HEK293T (cell line): ENCODE results near the gene DNAJC25.
A peak's percentile ranks its signal among the peaks of the same experiment; 100 is the strongest.

Source experiments
- CTCF ChIA-PET: fragments of 350-600 bp; formaldehyde crosslinking; extraction: SDS; loops from one replicate; lab custom pipeline; 2021; ENCODE audit warnings: antibody characterized with exemption, inconsistent platforms; lab: Yijun Ruan, JAX
- POLR2A ChIA-PET: fragments of 350-600 bp; formaldehyde crosslinking; extraction: SDS; loops from one replicate; lab custom pipeline; 2020; ENCODE audit warnings: antibody characterized with exemption, inconsistent platforms; lab: Yijun Ruan, JAX
- DNase-seq: peaks from one replicate; pipeline ENCODE4 v3.0.0; 2012; ENCODE audit warnings: mixed read lengths; ENCODE audit errors: extremely low spot score
- ARNT ChIP-seq: fragments of 450-650 bp; IDR thresholded peaks from 2 replicates; pipeline ENCODE4 v1.6.1; 2017; ENCODE audit warnings: mild to moderate bottlenecking
- BHLHE40 ChIP-seq: fragments of 450-650 bp; IDR thresholded peaks from 2 replicates; pipeline ENCODE4 v1.6.1; 2016; ENCODE audit warnings: mild to moderate bottlenecking, moderate library complexity, borderline replicate concordance
- CTBP1 ChIP-seq: fragments of 450-650 bp; IDR thresholded peaks from 2 replicates; pipeline ENCODE4 v1.6.1; 2016; ENCODE audit warnings: borderline replicate concordance
- ELF4 ChIP-seq: fragments of 450-650 bp; IDR thresholded peaks from 2 replicates; pipeline ENCODE4 v1.6.1; 2017; ENCODE audit warnings: antibody characterized with exemption
- FOXA1 ChIP-seq: fragments of 450-650 bp; IDR thresholded peaks from 2 replicates; pipeline ENCODE4 v1.6.1; 2016; ENCODE audit warnings: mild to moderate bottlenecking
- FOXK2 ChIP-seq: fragments of 450-650 bp; IDR thresholded peaks from 2 replicates; pipeline ENCODE4 v1.6.1; 2016; ENCODE audit warnings: mild to moderate bottlenecking
- FOXM1 ChIP-seq: fragments of 450-650 bp; IDR thresholded peaks from 2 replicates; pipeline ENCODE4 v1.6.1; 2017; ENCODE audit warnings: mild to moderate bottlenecking, borderline replicate concordance
- HDGF ChIP-seq: fragments of 450-650 bp; IDR thresholded peaks from 2 replicates; pipeline ENCODE4 v1.6.1; 2017; ENCODE audit warnings: antibody characterized with exemption, borderline replicate concordance
- L3MBTL2 ChIP-seq: fragments of 450-650 bp; conservative IDR thresholded peaks from 2 replicates; pipeline ENCODE4 v1.6.1; 2016; ENCODE audit warnings: mild to moderate bottlenecking
- LEF1 ChIP-seq: fragments of 450-650 bp; IDR thresholded peaks from 2 replicates; pipeline ENCODE4 v1.6.1; 2017; ENCODE audit warnings: mild to moderate bottlenecking, borderline replicate concordance
- NFRKB ChIP-seq: fragments of 450-650 bp; IDR thresholded peaks from 2 replicates; pipeline ENCODE4 v1.6.1; 2016; ENCODE audit warnings: mild to moderate bottlenecking, moderate library complexity
- PKNOX1 ChIP-seq: fragments of 450-650 bp; IDR thresholded peaks from 2 replicates; pipeline ENCODE4 v1.6.1; 2016
- SP1 ChIP-seq: fragments of 450-650 bp; IDR thresholded peaks from 2 replicates; pipeline ENCODE4 v1.6.1; 2017
- SUZ12 ChIP-seq: fragments of 450-650 bp; IDR thresholded peaks from 2 replicates; pipeline ENCODE4 v1.6.1; 2016; ENCODE audit warnings: mild to moderate bottlenecking
- TARDBP ChIP-seq: fragments of 450-650 bp; IDR thresholded peaks from 2 replicates; pipeline ENCODE4 v1.6.1; 2016
- ZNF384 ChIP-seq: fragments of 450-650 bp; IDR thresholded peaks from 2 replicates; pipeline ENCODE4 v1.6.1; 2016

The DNAJC25 gene

GRCh38 chr9:111659691-111660090 lies 28.6 kb downstream of the DNAJC25 start:
- POLR2A ChIA-PET = interaction anchor here (0.7 kb wide), 1 partner anchor 28 kb away, joined by 3 read pairs; the partner anchor contains the start of gene DNAJC25
- no peak for TF ChIP-seq ELF4
- TF ChIP-seq NFRKB = no peak
- TF ChIP-seq FOXA1 = no peak
- no peak for TF ChIP-seq FOXM1
- TF ChIP-seq TARDBP = no peak
- TF ChIP-seq ARNT = no peak
- no peak for TF ChIP-seq HDGF
- no peak for TF ChIP-seq FOXK2
- TF ChIP-seq CTBP1 = no peak
- no peak for TF ChIP-seq L3MBTL2
- TF ChIP-seq PKNOX1 = no peak
- TF ChIP-seq BHLHE40 = no peak
- TF ChIP-seq SUZ12 = no peak
- CTCF ChIA-PET = no interaction called here
- DNase-seq = no peak

- POLR2A ChIA-PET = interaction anchor here (0.6 to 1.8 kb wide), 6 partner anchors 10 to 30 kb away, joined by 3 to 9 read pairs (median 5); partner anchors contain the start of gene DNAJC25
- peak; percentile 83 for DNase-seq
These were observed 30.1 kb downstream of the DNAJC25 start, which contains the start of gene GNG10 for GRCh38 chr9:111661150-111661801. Gene GNG10, plus strand, starts transcription at chr9:111661605. Its CDS starts 30 bp downstream, at chr9:111661635.

GRCh38 chr9:111661802-111662521 lies 30.8 kb downstream of the DNAJC25 start:
- POLR2A ChIA-PET = interaction anchor here (0.8 to 1.8 kb wide), 5 partner anchors 11 to 179 kb away, joined by 3 to 9 read pairs (median 5); partner anchors contain the start of gene DNAJC25
- TF ChIP-seq LEF1 (no peak), FOXA1 (no peak), ARNT (no peak), CTBP1 (no peak), FOXK2 (no peak), SUZ12 (no peak), HDGF (no peak), L3MBTL2 (no peak), FOXM1 (no peak), SP1 (no peak), ZNF384 (no peak)
- CTCF ChIA-PET = no interaction called here

More at GRCh38 chr9:111661150-111661801, 30.1 kb downstream of the DNAJC25 start, which contains the start of gene GNG10:
- CTCF ChIA-PET = interaction anchor here (0.5 kb wide), 1 partner anchor 30 kb away, joined by 3 read pairs; no protein-coding TSS in a partner anchor
- TF ChIP-seq SUZ12 (no peak), BHLHE40 (no peak), L3MBTL2 (0 out of 2 replicates have a peak, but pooled peaks have one; percentile 37)

GRCh38 chr9:111662576-111663300 lies 31.6 kb downstream of the DNAJC25 start:
- POLR2A ChIA-PET = interaction anchor here (0.8 to 1.8 kb wide), 4 partner anchors 12 to 180 kb away, joined by 3 to 9 read pairs (median 3); partner anchors contain the start of gene DNAJC25
- CTCF ChIA-PET = no interaction called here
- DNase-seq = no peak
- TF ChIP-seq TARDBP (no peak), SUZ12 (no peak), SP1 (no peak), NFRKB (no peak), FOXA1 (no peak), LEF1 (no peak), L3MBTL2 (no peak), BHLHE40 (no peak), FOXK2 (no peak), HDGF (no peak), FOXM1 (no peak), PKNOX1 (no peak), ARNT (no peak), CTBP1 (no peak), ELF4 (no peak), ZNF384 (no peak)

More at GRCh38 chr9:111661802-111662521, 30.8 kb downstream of the DNAJC25 start:
- peak; percentile 42 for DNase-seq

GRCh38 chr9:111663301-111663823 lies 32.2 kb downstream of the DNAJC25 start:
- ChIA-PET POLR2A (interaction anchor here (1.4 kb wide), 1 partner anchor 32 kb away, joined by 3 read pairs; the partner anchor contains the start of gene DNAJC25), CTCF (no interaction called here)
- DNase-seq = no peak
- TF ChIP-seq NFRKB (no peak), FOXK2 (no peak), PKNOX1 (no peak)
